WTC11 (cell line): ENCODE data around the gene CENPU.

Experiments used
- CTCF ChIP-seq: fragments of 200-600 bp; IDR thresholded peaks from 2 replicates; pipeline ENCODE4 v1.8.0; 2022; ENCODE audit warnings: antibody characterized with exemption
- IRF2 ChIP-seq: sonication (generic); formaldehyde crosslinking; IDR thresholded peaks from 2 replicates; pipeline ENCODE4 v1.8.0; 2022; ENCODE audit warnings: low read depth, missing genetic modification reagents, borderline replicate concordance
- KAT7 ChIP-seq: sonication (generic); formaldehyde crosslinking; IDR thresholded peaks from 2 replicates; pipeline ENCODE4 v1.8.1; 2023; ENCODE audit warnings: missing genetic modification reagents, mild to moderate bottlenecking, borderline replicate concordance
- NFYB ChIP-seq: sonication (generic); formaldehyde crosslinking; conservative IDR thresholded peaks from 2 replicates; pipeline ENCODE4 v1.8.0; 2022; ENCODE audit warnings: low read depth, missing genetic modification reagents
- ZBTB43 ChIP-seq: sonication (generic); formaldehyde crosslinking; IDR thresholded peaks from 2 replicates; pipeline ENCODE4 v1.8.1; 2023; ENCODE audit warnings: mild to moderate bottlenecking, missing genetic modification reagents

GRCh38 chr4:184719407-184719806 is 14.5 kb downstream of the CENPU start:
- TF ChIP-seq IRF2 (CRISPR knock-in tag) (no peak), CTCF (no peak), NFYB (CRISPR knock-in tag) (no peak), KAT7 (CRISPR knock-in tag) (no peak), ZBTB43 (no peak)
